RKO (cell line): ENCODE data around the gene MAN1A1.

Experiments
- DNase-seq: peaks from one replicate; pipeline ENCODE4 v3.0.0-alpha.2; 2016; ENCODE audit warnings: low spot score

The MAN1A1 gene

GRCh38 chr6:119233312-119233984 lies 116.1 kb downstream of the MAN1A1 start:
- DNase-seq, result no peak

GRCh38 chr6:119231394-119231793 lies 118.2 kb downstream of the MAN1A1 start:
- DNase-seq, result no peak

GRCh38 chr6:119230160-119230559 lies 119.4 kb downstream of the MAN1A1 start:
- DNase-seq, result no peak

GRCh38 chr6:119227377-119227776 lies 122.2 kb downstream of the MAN1A1 start:
- no peak for DNase-seq

GRCh38 chr6:119226089-119226488 lies 123.5 kb downstream of the MAN1A1 start:
- no peak for DNase-seq

- no peak for DNase-seq
Measured at GRCh38 chr6:119224095-119224701, 125.4 kb downstream of the MAN1A1 start.

- DNase-seq, result no peak
Measured at GRCh38 chr6:119220452-119220851, 129.1 kb downstream of the MAN1A1 start.

- no peak for DNase-seq
Measured at GRCh38 chr6:119218548-119218947, 131.0 kb downstream of the MAN1A1 start.

GRCh38 chr6:119215885-119216590 lies 133.5 kb downstream of the MAN1A1 start:
- DNase-seq, result no peak

GRCh38 chr6:119215309-119215708 lies 134.3 kb downstream of the MAN1A1 start:
- no peak for DNase-seq

- no peak for DNase-seq
Measured at GRCh38 chr6:119210596-119210995, 139.0 kb downstream of the MAN1A1 start.

GRCh38 chr6:119209452-119210205 lies 139.9 kb downstream of the MAN1A1 start:
- no peak for DNase-seq

- DNase-seq, result no peak
Measured at GRCh38 chr6:119207971-119208725, 141.4 kb downstream of the MAN1A1 start.

- DNase-seq, result no peak
Measured at GRCh38 chr6:119207327-119207726, 142.2 kb downstream of the MAN1A1 start.

GRCh38 chr6:119205911-119206618 lies 143.5 kb downstream of the MAN1A1 start:
- no peak for DNase-seq

GRCh38 chr6:119204719-119205118 lies 144.8 kb downstream of the MAN1A1 start:
- no peak for DNase-seq

- DNase-seq, result no peak
Measured at GRCh38 chr6:119201480-119201879, 148.1 kb downstream of the MAN1A1 start.

GRCh38 chr6:119200512-119201175 lies 148.9 kb downstream of the MAN1A1 start:
- no peak for DNase-seq

GRCh38 chr6:119197271-119197670 lies 152.3 kb downstream of the MAN1A1 start:
- DNase-seq, result no peak

GRCh38 chr6:119196715-119197114 lies 152.8 kb downstream of the MAN1A1 start:
- DNase-seq, result no peak

- no peak for DNase-seq
Measured at GRCh38 chr6:119195848-119196247, 153.7 kb downstream of the MAN1A1 start.
